ENCODE measurements around the gene RNF149.
A peak's percentile ranks its signal among the peaks of the same experiment; 100 is the strongest.

RNF149 gene

DNA sequence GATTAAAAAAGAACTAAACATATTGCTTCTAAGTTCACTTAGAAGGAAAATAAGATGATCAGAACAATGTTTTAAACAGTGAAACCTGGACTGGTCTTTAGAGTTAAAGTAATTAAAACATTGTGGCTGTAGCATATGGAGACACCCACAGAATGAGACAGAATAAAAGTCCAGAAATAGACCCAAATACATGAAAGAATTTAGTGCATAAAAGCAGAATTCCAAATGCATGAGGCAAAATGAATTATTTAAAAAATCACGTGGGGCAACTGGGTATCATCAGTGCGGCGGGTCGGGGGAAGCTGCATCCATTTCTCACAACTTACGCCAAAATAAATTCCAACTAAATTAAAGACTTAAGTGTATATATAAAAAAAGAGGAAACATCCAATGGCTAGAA is 12.1 kb downstream of the RNF149 start:
- TF ChIP-seq, protein P1, sequence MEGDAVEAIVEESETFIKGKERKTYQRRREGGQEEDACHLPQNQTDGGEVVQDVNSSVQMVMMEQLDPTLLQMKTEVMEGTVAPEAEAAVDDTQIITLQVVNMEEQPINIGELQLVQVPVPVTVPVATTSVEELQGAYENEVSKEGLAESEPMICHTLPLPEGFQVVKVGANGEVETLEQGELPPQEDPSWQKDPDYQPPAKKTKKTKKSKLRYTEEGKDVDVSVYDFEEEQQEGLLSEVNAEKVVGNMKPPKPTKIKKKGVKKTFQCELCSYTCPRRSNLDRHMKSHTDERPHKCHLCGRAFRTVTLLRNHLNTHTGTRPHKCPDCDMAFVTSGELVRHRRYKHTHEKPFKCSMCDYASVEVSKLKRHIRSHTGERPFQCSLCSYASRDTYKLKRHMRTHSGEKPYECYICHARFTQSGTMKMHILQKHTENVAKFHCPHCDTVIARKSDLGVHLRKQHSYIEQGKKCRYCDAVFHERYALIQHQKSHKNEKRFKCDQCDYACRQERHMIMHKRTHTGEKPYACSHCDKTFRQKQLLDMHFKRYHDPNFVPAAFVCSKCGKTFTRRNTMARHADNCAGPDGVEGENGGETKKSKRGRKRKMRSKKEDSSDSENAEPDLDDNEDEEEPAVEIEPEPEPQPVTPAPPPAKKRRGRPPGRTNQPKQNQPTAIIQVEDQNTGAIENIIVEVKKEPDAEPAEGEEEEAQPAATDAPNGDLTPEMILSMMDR (conservative IDR thresholded peaks at IDR 0.05; ENCODE audit: low read length): no peak
- peak; percentile 65 for DNase-seq (ENCODE audit: low read depth)
- H3K4me3 ChIP-seq (ENCODE audit: low read length): no peak overlapping the region

- no peak overlapping the region for H3K4me3 ChIP-seq (ENCODE audit: low read length)
- TF ChIP-seq, protein P1 (conservative IDR thresholded peaks at IDR 0.05; ENCODE audit: low read length): no peak
Measured at GRCh38 chr2:101295895-101296294, 12.6 kb downstream of the RNF149 start.

DNA sequence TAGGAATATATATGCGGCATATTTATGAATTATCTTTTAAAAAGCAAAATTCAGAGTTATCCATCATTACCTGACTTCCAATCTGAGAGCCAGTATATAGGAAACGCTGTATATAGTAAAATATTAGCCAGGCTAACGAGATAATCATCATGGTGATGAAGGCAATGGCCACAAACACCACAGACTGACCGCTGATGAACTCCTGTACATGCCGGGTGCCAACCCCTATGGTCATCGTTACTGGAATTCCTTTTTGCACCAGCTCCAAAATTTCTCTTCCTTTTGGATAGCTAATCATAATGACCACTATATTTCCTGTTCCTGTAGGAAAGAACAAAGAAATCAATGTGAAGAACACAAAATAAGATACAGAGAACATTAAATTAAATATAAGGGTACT is 13.6 kb downstream of the RNF149 start:
- no peak overlapping the region for H3K4me3 ChIP-seq (ENCODE audit: low read length)
- TF ChIP-seq, protein P1 (conservative IDR thresholded peaks at IDR 0.05; ENCODE audit: low read length): no peak
- no peak for DNase-seq (ENCODE audit: low read depth)

More at GRCh38 chr2:101295895-101296294, 12.6 kb downstream of the RNF149 start:
- peak; percentile 68 for DNase-seq (ENCODE audit: low read depth)

DNA sequence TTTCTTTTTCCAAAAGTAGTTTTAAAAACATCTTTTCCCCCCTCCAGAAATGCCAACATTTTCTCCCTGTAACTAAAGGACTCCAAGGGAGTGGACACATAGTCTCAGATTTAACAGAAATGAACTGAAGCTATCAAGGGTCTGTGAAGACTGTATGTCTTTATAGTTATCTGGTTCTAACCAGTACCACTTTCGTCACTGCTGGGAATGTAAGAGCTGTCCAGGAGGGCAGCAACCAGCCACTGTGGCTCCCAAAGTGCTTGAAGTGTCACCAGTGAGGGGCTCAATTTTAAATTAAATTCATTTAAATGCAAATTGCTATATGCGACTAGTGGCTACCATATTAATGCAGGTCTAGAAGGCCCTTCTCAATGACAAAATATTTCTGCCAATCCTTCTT is 15.0 kb downstream of the RNF149 start:
- TF ChIP-seq, protein P1 (conservative IDR thresholded peaks at IDR 0.05; ENCODE audit: low read length): no peak
- no peak overlapping the region for H3K4me3 ChIP-seq (ENCODE audit: low read length)
- no peak for DNase-seq (ENCODE audit: low read depth)

- TF ChIP-seq, protein P1 (conservative IDR thresholded peaks at IDR 0.05; ENCODE audit: low read length): no peak
- DNase-seq (ENCODE audit: low read depth): no peak
- H3K4me3 ChIP-seq (ENCODE audit: low read length): no peak overlapping the region
Measured at GRCh38 chr2:101291973-101292372, 16.5 kb downstream of the RNF149 start.

- DNase-seq (ENCODE audit: low read depth): no peak
- no peak overlapping the region for H3K4me3 ChIP-seq (ENCODE audit: low read length)
- TF ChIP-seq, protein P1 (conservative IDR thresholded peaks at IDR 0.05; ENCODE audit: low read length): no peak
Measured at GRCh38 chr2:101290711-101291110, 17.8 kb downstream of the RNF149 start.

- DNase-seq (ENCODE audit: low read depth): no peak
- no peak overlapping the region for H3K4me3 ChIP-seq (ENCODE audit: low read length)
- TF ChIP-seq, protein P1 (conservative IDR thresholded peaks at IDR 0.05; ENCODE audit: low read length): no peak
Measured at GRCh38 chr2:101287303-101287702, 21.2 kb downstream of the RNF149 start.

Data from AG10803 (cell line).